Skeletal muscle satellite cell (primary cell): ENCODE data around the gene BHLHE41.

Source experiments
- H3K27me3 ChIP-seq: 2 replicates; pipeline ENCODE4 v1.7.0; 2013; ENCODE audit warnings: low read length; ENCODE audit not compliant: control insufficient read depth, insufficient read depth
- H3K36me3 ChIP-seq: 2 replicates; pipeline ENCODE4 v1.7.0; 2013; ENCODE audit warnings: mild to moderate bottlenecking, control low read depth, low read length; ENCODE audit not compliant: insufficient read depth
- H3K4me1 ChIP-seq: 2 replicates; pipeline ENCODE4 v1.7.0; 2013; ENCODE audit warnings: low read length; ENCODE audit not compliant: control insufficient read depth, insufficient read depth
- H3K4me2 ChIP-seq: 2 replicates; pipeline ENCODE4 v1.7.0; 2013; ENCODE audit warnings: mild to moderate bottlenecking, low read length
- H3K4me3 ChIP-seq: 2 replicates; pipeline ENCODE4 v1.7.0; 2013; ENCODE audit warnings: low read length
- H3K9ac ChIP-seq: 2 replicates; pipeline ENCODE4 v1.7.0; 2013; ENCODE audit warnings: mild to moderate bottlenecking, low read depth, low read length, moderate library complexity
- H3K9me3 ChIP-seq: replicated peaks from 2 replicates; pipeline ENCODE4 v1.7.0; 2013; ENCODE audit warnings: mild to moderate bottlenecking, control low read depth, low read length

Gene BHLHE41

GRCh38 chr12:26153421-26154154 is 28.8 kb upstream of the BHLHE41 start:
- Histone ChIP-seq H3K4me1 (peaks cover 34% of the 10 kb centered on the region), H3K9ac (peak overlapping the region; percentile 31), H3K27me3 (no peaks in the 10 kb centered on the region), H3K4me2 (peak overlapping the region; percentile 73), H3K4me3 (peak overlapping the region; percentile 35), H3K36me3 (no peaks in the 10 kb centered on the region), H3K9me3 (no peaks in the 10 kb centered on the region)

- H3K4me2 ChIP-seq, result peak overlapping the region; percentile 41
- no peaks in the 10 kb centered on the region for H3K36me3 ChIP-seq
- no peaks in the 10 kb centered on the region for H3K27me3 ChIP-seq
- peak overlapping the region; percentile 5 for H3K4me3 ChIP-seq
- no peaks in the 10 kb centered on the region for H3K9me3 ChIP-seq
- H3K9ac ChIP-seq, result peak overlapping the region; percentile 12
- H3K4me1 ChIP-seq, result peaks cover 34% of the 10 kb centered on the region
Observed at GRCh38 chr12:26152507-26153102, 27.8 kb upstream of the BHLHE41 start.

GRCh38 chr12:26150736-26151450 is 26.1 kb upstream of the BHLHE41 start:
- Histone ChIP-seq H3K27me3 (no peaks in the 10 kb centered on the region), H3K9me3 (no peaks in the 10 kb centered on the region), H3K9ac (peak overlapping the region; percentile 13), H3K36me3 (no peaks in the 10 kb centered on the region), H3K4me3 (no peak overlapping the region), H3K4me2 (no peak overlapping the region), H3K4me1 (peaks cover 34% of the 10 kb centered on the region)

- Histone ChIP-seq H3K36me3 (no peaks in the 10 kb centered on the region), H3K4me3 (no peak overlapping the region), H3K27me3 (no peaks in the 10 kb centered on the region), H3K9ac (no peak overlapping the region), H3K9me3 (no peaks in the 10 kb centered on the region), H3K4me2 (no peak overlapping the region), H3K4me1 (peaks cover 34% of the 10 kb centered on the region)
Observed at GRCh38 chr12:26149968-26150500, 25.2 kb upstream of the BHLHE41 start.

GRCh38 chr12:26148291-26148690 is 23.5 kb upstream of the BHLHE41 start:
- Histone ChIP-seq H3K4me3 (no peak overlapping the region), H3K36me3 (no peaks in the 10 kb centered on the region), H3K27me3 (no peaks in the 10 kb centered on the region)

GRCh38 chr12:26143291-26143690 is 18.5 kb upstream of the BHLHE41 start:
- H3K27me3 ChIP-seq, result no peaks in the 10 kb centered on the region
- no peak overlapping the region for H3K9ac ChIP-seq
- no peaks in the 10 kb centered on the region for H3K36me3 ChIP-seq
- H3K4me1 ChIP-seq, result no peaks in the 10 kb centered on the region
- no peaks in the 10 kb centered on the region for H3K9me3 ChIP-seq
- H3K4me2 ChIP-seq, result no peak overlapping the region
- H3K4me3 ChIP-seq, result no peak overlapping the region

More at GRCh38 chr12:26148291-26148690, 23.5 kb upstream of the BHLHE41 start:
- Histone ChIP-seq H3K9me3 (no peaks in the 10 kb centered on the region), H3K4me2 (no peak overlapping the region), H3K4me1 (peaks cover 22% of the 10 kb centered on the region), H3K9ac (no peak overlapping the region)

- Histone ChIP-seq H3K27me3 (no peaks in the 10 kb centered on the region), H3K9ac (no peak overlapping the region), H3K4me2 (no peak overlapping the region), H3K4me3 (no peak overlapping the region), H3K4me1 (peaks cover 7% of the 10 kb centered on the region), H3K9me3 (no peaks in the 10 kb centered on the region), H3K36me3 (no peaks in the 10 kb centered on the region)
Observed at GRCh38 chr12:26138860-26139259, 14.0 kb upstream of the BHLHE41 start.

GRCh38 chr12:26136688-26137087 is 11.9 kb upstream of the BHLHE41 start:
- Histone ChIP-seq H3K27me3 (peaks cover 5% of the 10 kb centered on the region), H3K36me3 (no peaks in the 10 kb centered on the region), H3K9ac (no peak overlapping the region), H3K4me3 (no peak overlapping the region), H3K4me1 (peaks cover 7% of the 10 kb centered on the region), H3K4me2 (no peak overlapping the region), H3K9me3 (no peaks in the 10 kb centered on the region)

- Histone ChIP-seq H3K9ac (no peak overlapping the region), H3K4me1 (peaks cover 7% of the 10 kb centered on the region), H3K4me2 (no peak overlapping the region), H3K4me3 (no peak overlapping the region), H3K36me3 (no peaks in the 10 kb centered on the region), H3K27me3 (peaks cover 5% of the 10 kb centered on the region), H3K9me3 (no peaks in the 10 kb centered on the region)
Observed at GRCh38 chr12:26135571-26135970, 10.7 kb upstream of the BHLHE41 start.

- Histone ChIP-seq H3K9me3 (no peaks in the 10 kb centered on the region), H3K4me1 (peaks cover 7% of the 10 kb centered on the region), H3K27me3 (peaks cover 5% of the 10 kb centered on the region), H3K9ac (no peak overlapping the region), H3K36me3 (no peaks in the 10 kb centered on the region), H3K4me2 (no peak overlapping the region), H3K4me3 (no peak overlapping the region)
Observed at GRCh38 chr12:26135010-26135420, 10.2 kb upstream of the BHLHE41 start.

GRCh38 chr12:26134540-26134939 is 9.7 kb upstream of the BHLHE41 start:
- H3K27me3 ChIP-seq, result peaks cover 5% of the 10 kb centered on the region
- no peaks in the 10 kb centered on the region for H3K36me3 ChIP-seq
- H3K9me3 ChIP-seq, result no peaks in the 10 kb centered on the region
- H3K4me2 ChIP-seq, result no peak overlapping the region
- no peak overlapping the region for H3K9ac ChIP-seq
- H3K4me3 ChIP-seq, result no peak overlapping the region
- peaks cover 7% of the 10 kb centered on the region for H3K4me1 ChIP-seq
